ENCODE measurements around the gene ELOF1. TPM values are rescaled to one million over a fixed set of nuclear protein-coding genes. Genes with fewer than 3 reads are reported as not detected.

The ELOF1 gene
- total and polyA plus RNA-seq, 2 of the 13 experiments (the other 11 are each of a cell fraction or from before 2014, with no cell fraction given), result 14.5 to 43.2 TPM

DNA sequence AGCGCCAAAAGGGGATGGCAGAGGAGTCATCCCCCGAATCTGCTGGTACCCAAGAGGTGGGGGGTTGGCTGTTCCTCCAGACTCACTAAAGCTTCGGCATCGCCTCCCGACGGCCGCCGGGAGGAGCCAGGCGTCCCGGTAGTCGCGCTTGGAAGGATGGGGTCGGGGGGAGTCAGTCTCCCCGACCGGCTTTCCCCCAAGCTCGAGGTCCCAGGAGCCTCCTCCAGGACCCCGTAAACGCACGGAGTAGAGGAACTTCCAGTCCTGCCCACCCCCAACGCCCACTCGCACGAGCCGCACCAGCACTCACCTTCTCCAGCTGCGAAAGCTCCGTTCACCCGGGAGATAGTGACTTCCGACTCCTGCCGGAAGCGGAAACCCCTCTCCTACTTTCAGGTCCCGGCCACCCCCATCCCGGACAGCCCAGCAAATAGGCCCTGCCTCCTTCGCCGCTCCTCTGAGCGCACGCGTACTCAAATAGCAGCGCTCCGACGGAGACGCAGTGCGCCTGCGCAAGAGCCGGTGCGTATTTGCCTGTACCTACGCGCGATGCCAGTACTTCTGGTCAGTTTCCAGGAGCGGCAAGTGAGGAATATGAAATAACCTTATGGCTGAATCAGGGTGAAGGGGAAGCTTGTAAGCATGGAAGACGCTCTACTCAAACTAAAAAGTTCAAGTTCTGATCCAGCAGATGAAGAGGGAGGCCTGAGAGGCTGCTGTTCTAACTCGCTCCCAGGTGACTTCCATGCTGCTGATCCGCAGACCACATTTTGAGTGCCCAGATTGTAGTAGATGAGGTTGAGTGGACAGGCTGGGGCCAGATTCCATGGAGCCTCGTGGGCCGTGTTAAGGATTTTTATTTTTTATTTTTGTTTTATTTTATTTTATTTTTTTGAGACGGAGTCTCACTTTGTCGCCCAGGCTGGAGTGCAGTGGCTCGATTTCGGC, at the start of gene ELOF1 (continued):
- TF ChIP-seq CBFB (CRISPR knock-in tag; IDR thresholded peaks at IDR 0.05) (0 out of 2 replicates have a peak, but pooled peaks have one; percentile 38), TMF1 (CRISPR knock-in tag; IDR thresholded peaks at IDR 0.05; ENCODE audit: low read depth) (0 out of 2 replicates have a peak, but pooled peaks have one; percentile 15), KDM4B (CRISPR knock-in tag; IDR thresholded peaks at IDR 0.05) (no peak), KAT8 (CRISPR knock-in tag; IDR thresholded peaks at IDR 0.05) (peak; percentile 92), GATAD1 (CRISPR knock-in tag; IDR thresholded peaks at IDR 0.05) (peak; percentile 91), PRMT3 (CRISPR knock-in tag; IDR thresholded peaks at IDR 0.05; ENCODE audit: borderline replicate concordance, low read depth) (no peak), IRX3 (CRISPR knock-in tag; IDR thresholded peaks at IDR 0.05; ENCODE audit: borderline replicate concordance, low read depth) (0 out of 2 replicates have a peak, but pooled peaks have one; percentile 7), ZSCAN12 (CRISPR knock-in tag; IDR thresholded peaks at IDR 0.05) (no peak), ZNF20 (CRISPR knock-in tag; IDR thresholded peaks at IDR 0.05) (no peak), ZNF879 (CRISPR knock-in tag; IDR thresholded peaks at IDR 0.05) (no peak), FOXK2 (IDR thresholded peaks at IDR 0.05) (no peak), MTF1 (CRISPR knock-in tag; IDR thresholded peaks at IDR 0.05) (no peak), NFRKB (IDR thresholded peaks at IDR 0.05) (no peak), ARHGAP35 (CRISPR knock-in tag; IDR thresholded peaks at IDR 0.05; ENCODE audit: borderline replicate concordance) (no peak), GLI4 (CRISPR knock-in tag; IDR thresholded peaks at IDR 0.05; ENCODE audit: borderline replicate concordance) (no peak), ATF7-NPFF (CRISPR knock-in tag; IDR thresholded peaks at IDR 0.05; ENCODE audit: low read depth) (no peak), ATRX (CRISPR knock-in tag; IDR thresholded peaks at IDR 0.05; ENCODE audit: borderline replicate concordance) (no peak), DMAP1 (CRISPR knock-in tag; IDR thresholded peaks at IDR 0.05) (peak; percentile 41; the same call in 1 of the 2 replicates), ZNF773 (CRISPR knock-in tag; IDR thresholded peaks at IDR 0.05; ENCODE audit: borderline replicate concordance) (no peak), ZNF44 (CRISPR knock-in tag; IDR thresholded peaks at IDR 0.05) (peak; percentile 83), SRF (IDR thresholded peaks at IDR 0.05; ENCODE audit: low read depth, low read length) (no peak), BRCA1 (CRISPR knock-in tag; IDR thresholded peaks at IDR 0.05) (no peak)
- TF ChIP-seq, protein P1, sequence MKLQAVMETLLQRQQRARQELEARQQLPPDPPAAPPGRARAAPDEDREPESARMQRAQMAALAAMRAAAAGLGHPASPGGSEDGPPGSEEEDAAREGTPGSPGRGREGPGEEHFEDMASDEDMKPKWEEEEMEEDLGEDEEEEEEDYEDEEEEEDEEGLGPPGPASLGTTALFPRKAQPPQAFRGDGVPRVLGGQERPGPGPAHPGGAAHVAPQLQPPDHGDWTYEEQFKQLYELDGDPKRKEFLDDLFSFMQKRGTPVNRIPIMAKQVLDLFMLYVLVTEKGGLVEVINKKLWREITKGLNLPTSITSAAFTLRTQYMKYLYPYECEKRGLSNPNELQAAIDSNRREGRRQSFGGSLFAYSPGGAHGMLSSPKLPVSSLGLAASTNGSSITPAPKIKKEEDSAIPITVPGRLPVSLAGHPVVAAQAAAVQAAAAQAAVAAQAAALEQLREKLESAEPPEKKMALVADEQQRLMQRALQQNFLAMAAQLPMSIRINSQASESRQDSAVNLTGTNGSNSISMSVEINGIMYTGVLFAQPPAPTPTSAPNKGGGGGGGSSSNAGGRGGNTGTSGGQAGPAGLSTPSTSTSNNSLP (IDR thresholded peaks at IDR 0.05; ENCODE audit: low read depth, low read length), result no peak
- TF ChIP-seq, protein P2, sequence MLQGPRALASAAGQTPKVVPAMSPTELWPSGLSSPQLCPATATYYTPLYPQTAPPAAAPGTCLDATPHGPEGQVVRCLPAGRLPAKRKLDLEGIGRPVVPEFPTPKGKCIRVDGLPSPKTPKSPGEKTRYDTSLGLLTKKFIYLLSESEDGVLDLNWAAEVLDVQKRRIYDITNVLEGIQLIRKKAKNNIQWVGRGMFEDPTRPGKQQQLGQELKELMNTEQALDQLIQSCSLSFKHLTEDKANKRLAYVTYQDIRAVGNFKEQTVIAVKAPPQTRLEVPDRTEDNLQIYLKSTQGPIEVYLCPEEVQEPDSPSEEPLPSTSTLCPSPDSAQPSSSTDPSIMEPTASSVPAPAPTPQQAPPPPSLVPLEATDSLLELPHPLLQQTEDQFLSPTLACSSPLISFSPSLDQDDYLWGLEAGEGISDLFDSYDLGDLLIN (CRISPR knock-in tag; IDR thresholded peaks at IDR 0.05; ENCODE audit: borderline replicate concordance), result no peak
- TF ChIP-seq, protein P3, sequence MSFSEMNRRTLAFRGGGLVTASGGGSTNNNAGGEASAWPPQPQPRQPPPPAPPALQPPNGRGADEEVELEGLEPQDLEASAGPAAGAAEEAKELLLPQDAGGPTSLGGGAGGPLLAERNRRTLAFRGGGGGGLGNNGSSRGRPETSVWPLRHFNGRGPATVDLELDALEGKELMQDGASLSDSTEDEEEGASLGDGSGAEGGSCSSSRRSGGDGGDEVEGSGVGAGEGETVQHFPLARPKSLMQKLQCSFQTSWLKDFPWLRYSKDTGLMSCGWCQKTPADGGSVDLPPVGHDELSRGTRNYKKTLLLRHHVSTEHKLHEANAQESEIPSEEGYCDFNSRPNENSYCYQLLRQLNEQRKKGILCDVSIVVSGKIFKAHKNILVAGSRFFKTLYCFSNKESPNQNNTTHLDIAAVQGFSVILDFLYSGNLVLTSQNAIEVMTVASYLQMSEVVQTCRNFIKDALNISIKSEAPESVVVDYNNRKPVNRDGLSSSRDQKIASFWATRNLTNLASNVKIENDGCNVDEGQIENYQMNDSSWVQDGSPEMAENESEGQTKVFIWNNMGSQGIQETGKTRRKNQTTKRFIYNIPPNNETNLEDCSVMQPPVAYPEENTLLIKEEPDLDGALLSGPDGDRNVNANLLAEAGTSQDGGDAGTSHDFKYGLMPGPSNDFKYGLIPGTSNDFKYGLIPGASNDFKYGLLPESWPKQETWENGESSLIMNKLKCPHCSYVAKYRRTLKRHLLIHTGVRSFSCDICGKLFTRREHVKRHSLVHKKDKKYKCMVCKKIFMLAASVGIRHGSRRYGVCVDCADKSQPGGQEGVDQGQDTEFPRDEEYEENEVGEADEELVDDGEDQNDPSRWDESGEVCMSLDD (CRISPR knock-in tag; IDR thresholded peaks at IDR 0.05; ENCODE audit: borderline replicate concordance), result no peak
